Epithelial cell of proximal tubule (primary cell): ENCODE measurements around the gene LRIT1. TPM values are rescaled to one million over a fixed set of nuclear protein-coding genes. Genes with fewer than 3 reads are reported as not detected.

Experiments
- DNase-seq: peaks from one replicate; pipeline ENCODE4 v3.0.0-alpha.2; 2011; ENCODE audit warnings: low read depth
- H3K4me3 ChIP-seq: 2 replicates; pipeline ENCODE4 v1.5.1; 2011; ENCODE audit warnings: low read depth, mild to moderate bottlenecking, low read length
- CTCF ChIP-seq: conservative IDR thresholded peaks from 2 replicates; pipeline ENCODE4 v1.5.1; 2012; ENCODE audit warnings: low read depth, mild to moderate bottlenecking, low read length
- total RNA-seq: library from RNA; depleted of rRNA; stranded (reverse); fragments of >200 nt; gene quantifications from 2 replicates; pipeline ENCODE4 v1.2.3, GENCODE V29; 2015

Gene LRIT1
- total RNA-seq, 1 donor from 2014 or later: not detected

DNA sequence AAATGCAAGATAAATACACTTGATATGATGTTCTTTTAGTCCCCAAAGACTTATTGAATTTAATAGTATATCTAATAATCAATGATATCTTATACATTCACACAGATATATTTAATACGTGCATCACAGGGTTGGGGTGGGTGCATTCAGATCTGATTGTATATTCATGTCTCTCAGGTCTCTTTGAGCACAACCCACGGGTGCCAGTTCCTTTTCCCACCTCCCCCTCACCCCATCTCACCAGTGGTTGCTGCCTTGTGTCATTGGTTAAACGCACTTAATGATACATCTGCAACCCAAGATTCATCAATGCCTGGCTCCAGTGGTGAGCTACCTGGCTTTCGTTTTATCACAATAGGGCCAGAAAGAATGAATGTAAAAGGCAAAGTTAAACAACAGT lies 6.2 kb downstream of the LRIT1 start:
- no peak for TF ChIP-seq CTCF
- no peak overlapping the region for H3K4me3 ChIP-seq
- no peak for DNase-seq

DNA sequence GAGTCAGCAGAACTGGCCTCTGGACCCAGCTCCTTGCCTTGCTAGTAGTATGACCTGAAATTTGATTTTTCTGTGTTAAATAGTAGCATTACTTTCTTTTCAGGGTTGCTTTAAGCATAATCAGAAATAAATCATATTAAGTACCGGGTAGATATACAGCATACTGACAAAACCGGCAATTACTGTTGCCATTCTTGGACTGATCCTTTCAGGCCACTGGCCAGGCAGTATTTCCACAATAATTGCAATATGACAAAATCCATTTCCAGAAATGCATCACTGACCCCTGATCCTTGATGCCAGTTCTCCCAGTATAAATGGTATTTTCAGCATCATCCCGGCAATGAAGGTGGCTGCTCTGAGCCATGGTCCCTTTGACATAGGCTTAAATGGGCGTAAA lies 6.9 kb downstream of the LRIT1 start:
- no peak overlapping the region for H3K4me3 ChIP-seq
- DNase-seq: no peak
- TF ChIP-seq CTCF: no peak

- no peak overlapping the region for H3K4me3 ChIP-seq
- no peak for DNase-seq
- no peak for TF ChIP-seq CTCF
Measured at GRCh38 chr10:84233940-84234339, 7.4 kb downstream of the LRIT1 start.

- no peak for TF ChIP-seq CTCF
- DNase-seq: no peak
- no peak overlapping the region for H3K4me3 ChIP-seq
Measured at GRCh38 chr10:84232376-84232775, 9.0 kb downstream of the LRIT1 start.

DNA sequence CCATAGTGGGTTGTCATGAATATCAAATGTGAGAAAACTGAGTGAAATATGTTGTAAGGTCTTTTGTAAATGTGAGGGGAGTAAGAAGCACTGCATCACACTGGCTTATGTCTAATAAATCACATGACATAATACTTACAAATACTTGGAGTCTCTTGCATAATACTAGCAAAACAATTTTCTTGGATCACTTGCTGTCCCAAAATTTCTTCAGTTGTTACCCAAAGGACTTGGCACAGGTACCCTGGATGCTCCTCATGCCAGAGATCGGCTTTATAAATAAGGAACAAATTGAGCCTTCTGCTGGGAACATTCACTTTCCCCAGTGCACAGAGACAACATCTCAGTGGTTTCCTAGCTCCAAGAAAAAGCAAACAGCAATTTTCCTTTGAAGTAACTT lies 11.0 kb downstream of the LRIT1 start:
- DNase-seq: no peak
- no peak for TF ChIP-seq CTCF
- H3K4me3 ChIP-seq: no peak overlapping the region

- H3K4me3 ChIP-seq: no peak overlapping the region
- no peak for TF ChIP-seq CTCF
- no peak for DNase-seq
Measured at GRCh38 chr10:84227810-84228209, 13.5 kb downstream of the LRIT1 start.

DNA sequence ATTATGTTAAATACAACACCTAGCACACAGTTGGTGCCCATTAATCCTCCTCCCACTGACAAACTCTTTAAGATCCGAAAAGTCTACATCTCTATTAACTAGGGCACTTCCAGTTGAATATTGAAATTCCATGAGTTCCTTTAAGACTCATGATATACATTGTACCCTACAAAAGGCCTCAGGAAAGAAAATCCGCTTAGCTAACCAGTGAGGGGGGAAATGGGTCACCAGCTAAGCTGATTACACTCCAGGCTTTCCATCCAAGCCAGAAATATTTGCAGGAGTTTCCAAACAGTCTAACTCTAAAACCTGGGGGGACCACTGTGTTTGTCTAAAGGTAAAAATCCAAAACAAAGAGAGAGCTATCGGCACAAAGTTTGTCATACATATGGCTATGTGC lies 14.7 kb downstream of the LRIT1 start:
- H3K4me3 ChIP-seq: no peak overlapping the region
- TF ChIP-seq CTCF: no peak
- no peak for DNase-seq
